ENCODE results near the gene SLC25A22.

DNA sequence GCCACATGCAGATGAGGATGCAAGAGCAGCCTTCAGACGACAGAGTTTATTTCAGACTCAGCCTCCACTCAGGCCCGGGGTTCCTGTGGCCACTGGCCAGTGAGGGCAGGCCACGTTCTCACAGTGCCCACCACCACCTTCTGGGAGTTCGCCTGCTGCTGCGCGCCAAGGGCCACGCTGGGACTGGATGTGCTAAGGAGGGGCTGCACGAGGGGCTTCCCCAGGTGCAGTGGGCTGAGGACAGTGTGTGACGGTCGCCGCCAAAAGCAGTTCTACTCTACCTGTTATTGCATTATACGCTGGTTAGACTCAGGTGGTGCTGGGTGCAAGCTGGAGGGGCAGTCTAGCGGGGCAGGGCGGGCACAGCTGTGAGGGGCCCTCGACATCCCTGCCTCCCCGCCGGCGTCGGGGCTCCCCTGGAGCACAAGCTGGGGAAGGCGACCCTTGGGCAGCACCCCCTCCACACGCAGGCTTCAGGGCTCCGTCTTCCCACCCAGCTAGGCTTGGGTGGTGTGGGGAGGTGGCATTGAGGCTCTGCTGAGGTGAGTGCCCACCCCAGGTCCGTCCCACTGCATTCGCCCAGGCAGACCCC is 10.9 kb downstream of the SLC25A22 start:
- TF ChIP-seq EZH2 (IDR thresholded peaks at IDR 0.05; ENCODE audit: low read depth) = no peak
- TF ChIP-seq, protein P1, sequence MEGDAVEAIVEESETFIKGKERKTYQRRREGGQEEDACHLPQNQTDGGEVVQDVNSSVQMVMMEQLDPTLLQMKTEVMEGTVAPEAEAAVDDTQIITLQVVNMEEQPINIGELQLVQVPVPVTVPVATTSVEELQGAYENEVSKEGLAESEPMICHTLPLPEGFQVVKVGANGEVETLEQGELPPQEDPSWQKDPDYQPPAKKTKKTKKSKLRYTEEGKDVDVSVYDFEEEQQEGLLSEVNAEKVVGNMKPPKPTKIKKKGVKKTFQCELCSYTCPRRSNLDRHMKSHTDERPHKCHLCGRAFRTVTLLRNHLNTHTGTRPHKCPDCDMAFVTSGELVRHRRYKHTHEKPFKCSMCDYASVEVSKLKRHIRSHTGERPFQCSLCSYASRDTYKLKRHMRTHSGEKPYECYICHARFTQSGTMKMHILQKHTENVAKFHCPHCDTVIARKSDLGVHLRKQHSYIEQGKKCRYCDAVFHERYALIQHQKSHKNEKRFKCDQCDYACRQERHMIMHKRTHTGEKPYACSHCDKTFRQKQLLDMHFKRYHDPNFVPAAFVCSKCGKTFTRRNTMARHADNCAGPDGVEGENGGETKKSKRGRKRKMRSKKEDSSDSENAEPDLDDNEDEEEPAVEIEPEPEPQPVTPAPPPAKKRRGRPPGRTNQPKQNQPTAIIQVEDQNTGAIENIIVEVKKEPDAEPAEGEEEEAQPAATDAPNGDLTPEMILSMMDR (conservative IDR thresholded peaks at IDR 0.05) = no peak
